Sigmoid colon (tissue), 7 donors: ENCODE results near the gene ZNF362. TPM values are rescaled to one million over a fixed set of nuclear protein-coding genes. Genes with fewer than 3 reads are reported as not detected.

Experiments used
- DNase-seq: peaks from one replicate; pipeline ENCODE4 v3.0.0-alpha.2; 2019
- H3K27ac ChIP-seq, 4 donors: fragments of 200-600 bp; sonication (generic); one replicate each; pipeline ENCODE4 v1.5.1; 2016 to 2019; ENCODE audit warnings: mild to moderate bottlenecking in 1 of 4
- H3K27me3 ChIP-seq, 3 donors: fragments of 200-600 bp; sonication (generic); one replicate each; pipeline ENCODE4 v1.5.1; 2019; ENCODE audit warnings: mild to moderate bottlenecking in 1 of 3
- H3K36me3 ChIP-seq, 4 donors: fragments of 200-600 bp; sonication (generic); one replicate each; pipeline ENCODE4 v1.5.1; 2016 to 2019
- H3K4me1 ChIP-seq, 4 donors: fragments of 200-600 bp; sonication (generic); one replicate each; pipeline ENCODE4 v1.5.1; 2017 to 2019
- H3K4me3 ChIP-seq, 4 donors: fragments of 200-600 bp; sonication (generic); one replicate each; pipeline ENCODE4 v1.5.1; 2017 to 2019; ENCODE audit warnings: mild to moderate bottlenecking in 2 of 4, moderate library complexity in 1 of 4
- H3K9me3 ChIP-seq, 4 donors: fragments of 200-600 bp in 3 of 4; sonication (generic) in 3 of 4; one replicate each; pipeline versions ENCODE4 v1.5.1 to v1.6.1; 2013 to 2019
- EP300 ChIP-seq, 4 donors: sonication (generic); formaldehyde crosslinking; IDR thresholded peaks; one replicate each; pipeline ENCODE4 v1.6.1; 2017; ENCODE audit warnings: antibody characterized with exemption in 4 of 4
- POLR2A ChIP-seq, 2 donors: fragments of 450-650 bp; IDR thresholded peaks; one replicate each; pipeline ENCODE4 v1.6.1; 2016; ENCODE audit warnings: antibody characterized with exemption in 2 of 2, mild to moderate bottlenecking in 2 of 2, moderate library complexity in 2 of 2
- POLR2AphosphoS5 ChIP-seq, 4 donors: sonication (generic); formaldehyde crosslinking; IDR thresholded peaks; one replicate each; pipeline ENCODE4 v1.6.1; 2017; ENCODE audit warnings: antibody characterized with exemption in 4 of 4
- WGBS, 2 donors: extraction: QIAGEN DNeasy Blood & Tissue Kit; methylation state at CpG; one replicate each; pipeline ENCODE4 v1.1.7; 2013; 5-methylcytosine and 5-hydroxymethylcytosine counted together
- intact Hi-C: fragments of 100-400 bp; cut with DNase I; formaldehyde crosslinking; loops from one replicate; pipeline ENCODE4 v1.15.1; 2023
- polyA plus RNA-seq, 3 donors: library from polyadenylated mRNA; stranded (reverse); fragments of 200-250 nt; gene quantifications; one replicate each; pipeline ENCODE4 v1.2.3, GENCODE V29; 2013
- total RNA-seq, 4 donors: library from RNA; depleted of rRNA; stranded (reverse); fragments of >200 nt; gene quantifications; one replicate each; pipeline ENCODE4 v1.1.0, GENCODE V29; 2016
- TF ChIP-seq, protein P1 (sequence below), 4 experiments: fragments of 450-650 bp in 3 of 4; fragments of 200-600 bp in 1 of 4; IDR thresholded peaks; one replicate each; pipeline ENCODE4 v1.5.1; 2016 to 2019; ENCODE audit warnings: antibody characterized with exemption in 4 of 4, mild to moderate bottlenecking in 3 of 4, moderate library complexity in 2 of 4
- donor health status: healthy with polysubstance abuse.
- donor health status: Bipolar disorder and iron deficiency.
- donor health status: healthy.

Gene ZNF362
- total and polyA plus RNA-seq, 7 donors = 3.5 to 18.8 (median 11.2) TPM

DNA sequence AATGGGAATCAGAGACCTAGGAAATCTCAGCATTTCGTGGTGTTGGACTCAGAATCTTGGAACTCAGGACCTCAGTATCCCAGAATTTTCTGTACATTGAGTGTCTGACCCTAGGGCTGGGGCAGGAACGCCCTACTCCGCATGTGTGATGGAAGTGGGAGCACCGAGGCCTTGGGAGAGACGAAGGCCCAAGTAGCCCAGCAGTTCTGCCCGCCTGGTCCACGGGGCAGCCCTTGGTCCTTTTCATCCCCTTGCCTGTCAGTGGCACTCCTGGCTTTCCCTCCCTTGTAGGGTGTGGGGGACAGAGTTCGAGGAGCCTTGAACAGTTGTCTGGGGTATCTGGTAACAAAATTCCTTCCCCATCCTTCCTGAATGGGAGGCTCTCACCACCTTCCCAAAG, 54.4 kb downstream of the ZNF362 start:
- Histone ChIP-seq H3K36me3 (no peaks in the 10 kb centered on the region), H3K27me3 (peaks cover 3 to 9% (median 6%) of the 10 kb centered on the region in 3 donors), H3K27ac (no peak overlapping the region), H3K4me1 (peaks cover 0 to 13% (median 11%) of the 10 kb centered on the region in 4 donors), H3K4me3 (no peak overlapping the region), H3K9me3 (no peaks in the 10 kb centered on the region)
- 67 to 93% methylated on average over 8 of the region's 8 CpGs for WGBS, 2 donors
- DNase-seq = no peak
- TF ChIP-seq POLR2A (IDR thresholded peaks at IDR 0.05) (no peak), EP300 (IDR thresholded peaks at IDR 0.05) (no peak), POLR2AphosphoS5 (IDR thresholded peaks at IDR 0.05) (no peak)
- TF ChIP-seq, protein P1, sequence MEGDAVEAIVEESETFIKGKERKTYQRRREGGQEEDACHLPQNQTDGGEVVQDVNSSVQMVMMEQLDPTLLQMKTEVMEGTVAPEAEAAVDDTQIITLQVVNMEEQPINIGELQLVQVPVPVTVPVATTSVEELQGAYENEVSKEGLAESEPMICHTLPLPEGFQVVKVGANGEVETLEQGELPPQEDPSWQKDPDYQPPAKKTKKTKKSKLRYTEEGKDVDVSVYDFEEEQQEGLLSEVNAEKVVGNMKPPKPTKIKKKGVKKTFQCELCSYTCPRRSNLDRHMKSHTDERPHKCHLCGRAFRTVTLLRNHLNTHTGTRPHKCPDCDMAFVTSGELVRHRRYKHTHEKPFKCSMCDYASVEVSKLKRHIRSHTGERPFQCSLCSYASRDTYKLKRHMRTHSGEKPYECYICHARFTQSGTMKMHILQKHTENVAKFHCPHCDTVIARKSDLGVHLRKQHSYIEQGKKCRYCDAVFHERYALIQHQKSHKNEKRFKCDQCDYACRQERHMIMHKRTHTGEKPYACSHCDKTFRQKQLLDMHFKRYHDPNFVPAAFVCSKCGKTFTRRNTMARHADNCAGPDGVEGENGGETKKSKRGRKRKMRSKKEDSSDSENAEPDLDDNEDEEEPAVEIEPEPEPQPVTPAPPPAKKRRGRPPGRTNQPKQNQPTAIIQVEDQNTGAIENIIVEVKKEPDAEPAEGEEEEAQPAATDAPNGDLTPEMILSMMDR (IDR thresholded peaks at IDR 0.05) = no peak
- intact Hi-C loops = no loop called here

DNA sequence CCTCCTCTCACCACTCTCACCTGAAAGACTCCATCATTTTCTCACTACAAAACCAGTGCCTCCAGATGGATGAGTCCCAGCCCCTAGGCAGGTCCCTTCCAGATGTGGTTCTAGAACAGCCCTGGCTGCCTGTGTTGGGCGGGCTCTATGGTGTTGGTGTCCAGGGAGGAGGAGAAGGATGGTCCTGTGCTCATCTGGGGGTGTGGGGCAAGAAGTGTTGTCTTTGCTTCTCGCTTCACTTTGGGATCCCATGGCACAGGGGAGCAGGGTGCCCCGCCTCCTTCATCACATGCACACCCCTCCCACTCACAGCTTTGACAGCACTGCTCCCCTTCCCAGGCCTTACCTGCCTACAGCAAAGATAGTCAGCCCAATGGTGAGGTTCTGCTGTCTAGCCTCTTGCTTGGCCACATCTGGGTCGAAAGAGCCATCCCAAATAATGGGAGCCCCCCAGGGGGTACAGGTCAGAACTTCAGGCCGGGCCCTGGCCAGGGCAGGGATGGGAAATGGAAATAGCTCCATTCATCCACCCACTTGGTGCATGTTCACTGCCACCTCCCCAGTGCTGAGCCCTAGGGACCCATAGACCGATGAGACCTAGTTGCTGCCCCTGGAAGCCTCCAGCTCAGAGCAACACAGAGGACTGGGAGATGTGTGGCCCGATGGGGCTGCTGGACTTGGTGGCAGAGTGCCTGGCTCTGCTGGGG, 55.6 kb downstream of the ZNF362 start:
- no peaks in the 10 kb centered on the region for H3K9me3 ChIP-seq
- H3K36me3 ChIP-seq = no peaks in the 10 kb centered on the region
- H3K4me1 ChIP-seq = peaks cover 0 to 5% (median 4%) of the 10 kb centered on the region in 4 donors
- H3K27ac ChIP-seq = no peak overlapping the region
- H3K27me3 ChIP-seq = peaks cover 2 to 4% (median 3%) of the 10 kb centered on the region in 3 donors
- WGBS, 2 donors = 86 to 91% methylated on average over 7 of the region's 7 CpGs
- intact Hi-C loops = no loop called here
- TF ChIP-seq POLR2AphosphoS5 (IDR thresholded peaks at IDR 0.05) (no peak), POLR2A (IDR thresholded peaks at IDR 0.05) (no peak), EP300 (IDR thresholded peaks at IDR 0.05) (no peak)
- TF ChIP-seq, protein P1 (IDR thresholded peaks at IDR 0.05) = no peak
- H3K4me3 ChIP-seq = no peak overlapping the region
- DNase-seq = no peak

DNA sequence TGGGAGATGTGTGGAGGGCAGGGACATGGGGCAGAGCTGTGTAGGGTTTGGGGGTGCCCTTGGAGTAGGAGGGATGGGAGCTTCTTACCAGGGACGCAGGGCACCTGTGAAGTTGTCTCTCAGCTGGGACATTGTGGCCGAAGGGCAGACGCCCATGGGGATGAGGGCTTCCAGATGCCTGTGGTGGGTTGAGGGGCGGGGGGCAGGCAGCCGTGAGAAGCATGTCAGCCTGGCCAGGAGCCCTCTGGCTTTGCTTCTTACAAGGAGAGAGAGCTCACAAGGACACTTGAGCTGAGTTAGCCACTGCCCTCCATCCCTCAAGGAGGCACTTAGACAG, 56.1 kb downstream of the ZNF362 start:
- Histone ChIP-seq H3K36me3 (no peaks in the 10 kb centered on the region), H3K27ac (no peak overlapping the region), H3K4me3 (no peak overlapping the region), H3K27me3 (no peaks in the 10 kb centered on the region), H3K4me1 (no peaks in the 10 kb centered on the region), H3K9me3 (no peaks in the 10 kb centered on the region)
- DNase-seq = no peak
- TF ChIP-seq EP300 (IDR thresholded peaks at IDR 0.05) (no peak), POLR2A (IDR thresholded peaks at IDR 0.05) (no peak), POLR2AphosphoS5 (IDR thresholded peaks at IDR 0.05) (no peak)
- TF ChIP-seq, protein P1 (IDR thresholded peaks at IDR 0.05) = no peak
- intact Hi-C loops = no loop called here
- 68 to 91% methylated on average over 5 of the region's 5 CpGs for WGBS, 2 donors

DNA sequence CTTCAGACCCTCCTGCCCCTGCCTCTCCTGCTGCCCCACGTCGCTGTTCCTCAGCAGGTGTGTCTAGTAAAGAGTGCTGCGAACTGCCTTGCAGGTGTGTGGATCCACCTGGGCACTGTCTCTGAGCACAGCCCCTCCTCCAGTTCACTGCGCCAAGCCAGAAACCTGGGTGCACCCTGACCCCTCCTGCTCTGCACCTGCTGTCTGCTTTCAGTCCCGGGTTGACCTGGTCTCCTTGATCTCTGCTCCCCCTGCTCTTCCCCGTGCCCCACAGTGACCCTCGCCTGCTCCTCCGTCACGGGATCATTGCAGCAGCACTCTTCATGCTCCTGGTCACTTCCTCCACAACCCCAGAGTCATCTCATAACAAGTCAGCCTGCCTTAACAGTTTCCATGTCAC, 58.1 kb downstream of the ZNF362 start:
- intact Hi-C loops = no loop called here
- TF ChIP-seq, protein P1 (IDR thresholded peaks at IDR 0.05) = no peak
- no peak for TF ChIP-seq EP300 (IDR thresholded peaks at IDR 0.05)
- TF ChIP-seq POLR2AphosphoS5 (IDR thresholded peaks at IDR 0.05) = no peak
- no peak for TF ChIP-seq POLR2A (IDR thresholded peaks at IDR 0.05)
- H3K27me3 ChIP-seq = no peaks in the 10 kb centered on the region
- H3K9me3 ChIP-seq = no peaks in the 10 kb centered on the region
- DNase-seq = no peak
- WGBS, 2 donors = 75 to 85% methylated on average over 9 of the region's 9 CpGs
- no peaks in the 10 kb centered on the region for H3K4me1 ChIP-seq
- H3K27ac ChIP-seq = no peak overlapping the region
- H3K36me3 ChIP-seq = no peaks in the 10 kb centered on the region
- H3K4me3 ChIP-seq = no peak overlapping the region

DNA sequence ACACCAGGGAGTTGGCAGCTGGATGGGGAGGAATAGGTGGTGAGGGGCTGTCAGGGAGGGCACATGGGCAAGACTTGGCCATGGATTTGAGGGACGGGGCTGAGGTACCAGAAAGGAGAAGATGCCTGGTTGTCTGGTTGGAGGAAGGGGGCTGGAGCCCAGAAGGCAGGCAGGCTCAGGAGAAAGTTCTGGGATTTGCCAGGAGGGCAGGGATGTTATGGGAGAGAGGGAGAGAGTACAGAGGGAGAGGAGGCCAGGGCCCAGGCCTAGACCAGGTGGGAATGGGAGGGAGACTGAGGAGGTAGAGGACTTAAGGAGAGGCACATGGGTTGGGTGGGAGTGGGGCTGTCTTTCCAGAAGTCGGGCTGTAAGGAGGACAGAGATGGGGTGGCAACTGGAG, 60.3 kb downstream of the ZNF362 start:
- no peak overlapping the region for H3K27ac ChIP-seq
- no peaks in the 10 kb centered on the region for H3K9me3 ChIP-seq
- H3K4me3 ChIP-seq = no peak overlapping the region
- no peaks in the 10 kb centered on the region for H3K36me3 ChIP-seq
- intact Hi-C loops = no loop called here
- no peaks in the 10 kb centered on the region for H3K27me3 ChIP-seq
- H3K4me1 ChIP-seq = no peaks in the 10 kb centered on the region
- TF ChIP-seq, protein P1 (IDR thresholded peaks at IDR 0.05) = no peak
- no peak for TF ChIP-seq POLR2AphosphoS5 (IDR thresholded peaks at IDR 0.05)
- TF ChIP-seq EP300 (IDR thresholded peaks at IDR 0.05) = no peak
- no peak for TF ChIP-seq POLR2A (IDR thresholded peaks at IDR 0.05)
- WGBS, 2 donors = 74 to 81% methylated on average over 2 of the region's 2 CpGs
- no peak for DNase-seq
